GM12878 (cell line): Measurements from ENCODE around the gene OPRL1. TPM values are rescaled to one million over a fixed set of nuclear protein-coding genes. Genes with fewer than 3 reads are reported as not detected.
A peak's percentile ranks its signal among the peaks of the same experiment; 100 is the strongest.

Experiments
- ATAC-seq: fragments of 200-7000 bp; cut with Tn5 transposase; 3 replicates; pipeline ENCODE4 v1.9.1; 2020; ENCODE audit warnings: mild to moderate bottlenecking, moderate library complexity
- BruUV-seq: library from RNA; stranded (reverse); fragments of 400-500 nt; replicated peaks from 2 replicates; lab custom pipeline; 2021; lab: Mats Ljungman, UMichigan
- CTCF ChIA-PET: fragments of 300-600 bp; sonication (Branson Sonifier 250); formaldehyde crosslinking; extraction: SDS; loops from one replicate; lab custom pipeline; 2021; ENCODE audit warnings: inconsistent platforms; lab: Yijun Ruan, JAX
- POLR2A ChIA-PET: fragments of 350-600 bp; formaldehyde crosslinking; extraction: SDS; loops from one replicate; lab custom pipeline; 2021; ENCODE audit warnings: inconsistent platforms; lab: Charles Lee
- RAD21 ChIA-PET: fragments of 300-600 bp; sonication (Branson Sonifier 250); formaldehyde crosslinking; loops from one replicate; lab custom pipeline; 2023; ENCODE audit warnings: antibody characterized with exemption; ENCODE audit not compliant: unreplicated experiment; lab: Charles Lee
- SMC1A ChIA-PET: fragments of 300-600 bp; sonication (Branson Sonifier 250); formaldehyde crosslinking; loops from one replicate; lab custom pipeline; 2023; ENCODE audit not compliant: unreplicated experiment, uncharacterized antibody; lab: Charles Lee
- DNase-seq: peaks from one replicate; pipeline ENCODE4 v3.0.0-alpha.2; 2011; ENCODE audit warnings: low read depth, low spot score
- FAIRE-seq: peaks from 3 replicates; lab custom pipeline; 2011; peaks lifted over from hg19 to GRCh38; lab: Jason Lieb, UNC
- H2AFZ ChIP-seq: 2 replicates; pipeline ENCODE4 v1.6.0; 2011; ENCODE audit warnings: low read depth, low read length, control low read depth; ENCODE audit not compliant: control insufficient read depth
- H3K27ac ChIP-seq: 2 replicates; pipeline ENCODE4 v1.5.1; 2011; ENCODE audit warnings: control low read depth; ENCODE audit not compliant: control insufficient read depth, insufficient read depth
- H3K27me3 ChIP-seq, 2 experiments: replicated peaks in 1 of 2; 2 replicates each; pipeline versions ENCODE4 v1.6.0 to v1.6.1; 2011; ENCODE audit warnings: low read length in 1 of 2; ENCODE audit not compliant: control insufficient read depth in 2 of 2, insufficient read depth in 2 of 2
- H3K36me3 ChIP-seq, 2 experiments: 2 replicates each; pipeline ENCODE4 v1.5.1; 2011; ENCODE audit warnings: low read length in 1 of 2; ENCODE audit not compliant: control insufficient read depth in 2 of 2, insufficient read depth in 2 of 2
- H3K4me1 ChIP-seq: 2 replicates; pipeline ENCODE4 v1.6.1; 2011; ENCODE audit warnings: mild to moderate bottlenecking, low read length, moderate library complexity, mixed read lengths; ENCODE audit not compliant: control insufficient read depth, insufficient read depth
- H3K4me2 ChIP-seq: 2 replicates; pipeline ENCODE4 v1.6.0; 2011; ENCODE audit warnings: control low read depth; ENCODE audit not compliant: control insufficient read depth, insufficient read depth
- H3K4me3 ChIP-seq: fragments of 200-600 bp; sonication (generic); 2 replicates; pipeline ENCODE4 v1.5.1; 2016
- H3K79me2 ChIP-seq: 2 replicates; pipeline ENCODE4 v1.6.0; 2011; ENCODE audit warnings: low read length; ENCODE audit not compliant: control insufficient read depth, insufficient read depth
- H3K9ac ChIP-seq: 2 replicates; pipeline ENCODE4 v1.8.0; 2011; ENCODE audit warnings: low read length, control low read depth, mixed read lengths; ENCODE audit not compliant: control insufficient read depth, insufficient read depth
- H3K9me3 ChIP-seq: replicated peaks from 3 replicates; pipeline ENCODE4 v1.5.1; 2011; ENCODE audit warnings: mild to moderate bottlenecking, low read length; ENCODE audit not compliant: control insufficient read depth, insufficient read depth
- H4K20me1 ChIP-seq: 2 replicates; pipeline ENCODE4 v1.6.0; 2011; ENCODE audit not compliant: control insufficient read depth, insufficient read depth
- BACH1 ChIP-seq: fragments of 450-650 bp; IDR thresholded peaks from 2 replicates; pipeline ENCODE4 v1.6.1; 2017; ENCODE audit warnings: mild to moderate bottlenecking, borderline replicate concordance
- CBFB ChIP-seq: IDR thresholded peaks from 2 replicates; pipeline ENCODE4 v1.6.1; 2016; ENCODE audit warnings: antibody characterized with exemption, low read depth
- CBX3 ChIP-seq: fragments of 200-600 bp; sonication (generic); IDR thresholded peaks from 2 replicates; pipeline ENCODE4 v1.6.1; 2016; ENCODE audit warnings: low read depth, borderline replicate concordance
- EP300 ChIP-seq, 2 experiments: fragments of 150-350 bp in 1 of 2; IDR thresholded peaks; 2 replicates each; pipeline ENCODE4 v1.6.1; 2011 to 2012; ENCODE audit warnings: low read depth in 2 of 2, low read length in 2 of 2, borderline replicate concordance in 1 of 2, improper control_type of control experiment in 1 of 2, inconsistent platforms in 1 of 2; ENCODE audit not compliant: control insufficient read depth in 1 of 2
- JUNB ChIP-seq: IDR thresholded peaks from 2 replicates; pipeline ENCODE4 v1.6.1; 2016; ENCODE audit warnings: antibody characterized with exemption, mild to moderate bottlenecking
- MXI1 ChIP-seq: fragments of 150-350 bp; IDR thresholded peaks from 2 replicates; pipeline ENCODE4 v1.6.1; 2011; ENCODE audit warnings: low read depth, mild to moderate bottlenecking, inconsistent platforms, low read length, improper control_type of control experiment
- NR2C1 ChIP-seq: fragments of 450-650 bp; IDR thresholded peaks from 2 replicates; pipeline ENCODE4 v1.6.1; 2017; ENCODE audit warnings: antibody characterized with exemption, mild to moderate bottlenecking, moderate library complexity
- POLR2A ChIP-seq: IDR thresholded peaks from 2 replicates; pipeline ENCODE4 v1.6.1; 2011; ENCODE audit warnings: low read depth, mild to moderate bottlenecking, low read length
- RCOR1 ChIP-seq: conservative IDR thresholded peaks from 2 replicates; pipeline ENCODE4 v1.6.1; 2012; ENCODE audit warnings: low read depth, low read length, improper control_type of control experiment
- RELA ChIP-seq: fragments of 450-650 bp; IDR thresholded peaks from 2 replicates; pipeline ENCODE4 v1.8.0; 2014; ENCODE audit warnings: borderline replicate concordance; ENCODE audit not compliant: partially characterized antibody
- SMAD1 ChIP-seq: fragments of 450-650 bp; IDR thresholded peaks from 2 replicates; pipeline ENCODE4 v1.6.1; 2018; ENCODE audit warnings: mild to moderate bottlenecking, low read depth; ENCODE audit not compliant: partially characterized antibody
- YBX1 ChIP-seq: fragments of 450-650 bp; IDR thresholded peaks from 2 replicates; pipeline ENCODE4 v1.6.1; 2016; ENCODE audit warnings: antibody characterized with exemption
- ZBED1 ChIP-seq: IDR thresholded peaks from 2 replicates; pipeline ENCODE4 v1.6.1; 2016; ENCODE audit warnings: borderline replicate concordance
- WGBS: methylation state at CpG from one replicate; pipeline ENCODE4 v1.1.6; 2016; ENCODE audit warnings: low lambda C conversion rate; ENCODE audit not compliant: insufficient replicate concordance, insufficient coverage; ENCODE audit errors: missing lambda C conversion rate; 5-methylcytosine and 5-hydroxymethylcytosine counted together
- in situ Hi-C: fragments of 300-500 bp; cut with MboI; formaldehyde crosslinking; loops from 9 replicates; pipeline ENCODE4 v1.14.3; 2018; ENCODE audit warnings: mixed read lengths
- intact Hi-C: fragments of 100-400 bp; cut with micrococcal nuclease; formaldehyde crosslinking; loops from one replicate; pipeline ENCODE4 v1.14.2; 2022; ENCODE audit not compliant: unreplicated experiment
- polyA plus RNA-seq, 11 experiments: library from polyadenylated mRNA; depleted of rRNA in 4 of 11; unstranded in 6 of 11; stranded (reverse) in 5 of 11; fragments of >200 nt; fragmentation: Nextera tagmentation in 4 of 11; fragmentation: Illumina TruSeq in 1 of 11; extraction: Ambion mirVana in 4 of 11; extraction: Trizol in 1 of 11; gene quantifications; 1 replicate in 1 of 11; 2 replicates in 10 of 11; pipeline versions ENCODE4 v1.2.1 to v1.2.3, GENCODE V29; 2011 to 2016; ENCODE audit warnings: inconsistent platforms in 2 of 11, missing spikeins in 2 of 11, low read depth in 1 of 11
- total RNA-seq, 4 experiments: library from RNA; depleted of rRNA in 3 of 4; stranded (reverse); fragments of >200 nt in 3 of 4; fragmentation: Illumina TruSeq in 1 of 4; extraction: Trizol in 1 of 4; gene quantifications; 2 replicates each; pipeline versions ENCODE4 v1.2.1 to v1.2.3, GENCODE V29; 2013 to 2021
- TF ChIP-seq, protein P1 (sequence below): fragments of 450-650 bp; IDR thresholded peaks from 2 replicates; pipeline ENCODE4 v1.6.1; 2016; ENCODE audit warnings: mild to moderate bottlenecking
- TF ChIP-seq, protein P2 (sequence below): fragments of 150-350 bp; IDR thresholded peaks from 2 replicates; pipeline ENCODE4 v1.6.1; 2016; ENCODE audit warnings: low read depth, low read length

The OPRL1 gene
- total and polyA plus RNA-seq, 10 of the 15 experiments (the other 5 are each of a cell fraction or from before 2014, with no cell fraction given), result 0.04 to 0.41 (median 0.24) TPM; not detected in 1

DNA sequence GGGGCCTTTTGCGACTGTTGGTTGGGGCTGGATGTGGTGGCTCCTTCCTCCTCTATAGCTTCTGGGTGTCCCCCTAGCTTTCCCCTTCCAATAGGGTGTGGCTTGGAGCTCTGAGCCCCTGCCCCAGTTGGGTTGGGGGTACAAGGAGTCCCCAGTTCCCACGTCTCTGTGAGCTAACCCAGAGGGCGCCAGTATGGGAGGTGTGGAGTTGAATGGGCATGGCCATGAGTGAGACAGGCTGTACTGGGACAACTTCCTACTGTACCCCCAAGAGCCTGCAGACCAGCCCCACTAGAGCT, 42.7 kb upstream of the OPRL1 start:
- in situ Hi-C loops, result no loop called here
- peaks cover 52% of the 10 kb centered on the region for H3K4me1 ChIP-seq
- ChIA-PET RAD21 (interaction anchor here (1.1 to 7.1 kb wide), 4 partner anchors 20 to 56 kb away, joined by 3 to 92 read pairs (median 4); partner anchors contain the start of genes OPRL1, PRPF6, RGS19 and SAMD10), POLR2A (interaction anchor here (1.1 to 7.2 kb wide), 8 partner anchors 17 to 499 kb away, joined by 3 to 63 read pairs (median 4); partner anchors contain the start of genes PRPF6, PTK6 and SAMD10), SMC1A (interaction anchor here (1.1 to 6.1 kb wide), 4 partner anchors 10 to 56 kb away, joined by 3 to 52 read pairs (median 6); partner anchors contain the start of genes PRPF6 and SAMD10), CTCF (interaction anchor here (1.1 to 9.1 kb wide), 4 partner anchors 20 to 57 kb away, joined by 3 to 108 read pairs (median 35); partner anchors contain the start of genes PRPF6 and SAMD10)
- no peaks in the 10 kb centered on the region for H3K27me3 ChIP-seq
- H3K9ac ChIP-seq, result peak overlapping the region; percentile 64
- FAIRE-seq, result no peak
- ATAC-seq, result no peak
- 42% methylated on average over 3 of the region's 3 CpGs for WGBS
- H2AFZ ChIP-seq, result no peak overlapping the region
- H3K4me3 ChIP-seq, result peak overlapping the region; percentile 58; the same call in 1 of the 2 replicates
- intact Hi-C loops, result loop anchor here (2.0 kb wide), 1 partner anchor 24 kb away; no protein-coding TSS in a partner anchor
- H3K4me2 ChIP-seq, result peak overlapping the region; percentile 70
- H4K20me1 ChIP-seq, result no peaks in the 10 kb centered on the region
- no peaks in the 10 kb centered on the region for H3K9me3 ChIP-seq
- peaks cover 4% of the 10 kb centered on the region for H3K79me2 ChIP-seq
- peak overlapping the region; percentile 77 for H3K27ac ChIP-seq
- BruUV-seq, result TSS peak; percentile 87
- DNase-seq, result no peak
- peaks cover 6 to 9% of the 10 kb centered on the region in 2 experiments; a peak in 3 of 4 replicates for H3K36me3 ChIP-seq
- TF ChIP-seq MXI1 (no peak), EP300 (IDR thresholded peaks at IDR 0.05; ENCODE audit: borderline replicate concordance in 1 of 2, control insufficient read depth in 1 of 2, low read depth in 2 of 2, low read length in 2 of 2) (no peak), RELA (no peak), RCOR1 (no peak), JUNB (no peak), SMAD1 (no peak), ZBED1 (0 out of 2 replicates have a peak, but pooled peaks have one; percentile 22), YBX1 (no peak), CBFB (no peak), BACH1 (0 out of 2 replicates have a peak, but pooled peaks have one; percentile 17), NR2C1 (no peak), POLR2A (no peak), CBX3 (no peak)
- TF ChIP-seq, protein P1, sequence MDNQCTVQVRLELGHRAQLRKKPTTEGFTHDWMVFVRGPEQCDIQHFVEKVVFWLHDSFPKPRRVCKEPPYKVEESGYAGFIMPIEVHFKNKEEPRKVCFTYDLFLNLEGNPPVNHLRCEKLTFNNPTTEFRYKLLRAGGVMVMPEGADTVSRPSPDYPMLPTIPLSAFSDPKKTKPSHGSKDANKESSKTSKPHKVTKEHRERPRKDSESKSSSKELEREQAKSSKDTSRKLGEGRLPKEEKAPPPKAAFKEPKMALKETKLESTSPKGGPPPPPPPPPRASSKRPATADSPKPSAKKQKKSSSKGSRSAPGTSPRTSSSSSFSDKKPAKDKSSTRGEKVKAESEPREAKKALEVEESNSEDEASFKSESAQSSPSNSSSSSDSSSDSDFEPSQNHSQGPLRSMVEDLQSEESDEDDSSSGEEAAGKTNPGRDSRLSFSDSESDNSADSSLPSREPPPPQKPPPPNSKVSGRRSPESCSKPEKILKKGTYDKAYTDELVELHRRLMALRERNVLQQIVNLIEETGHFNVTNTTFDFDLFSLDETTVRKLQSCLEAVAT, result peak; percentile 59
- TF ChIP-seq, protein P2, sequence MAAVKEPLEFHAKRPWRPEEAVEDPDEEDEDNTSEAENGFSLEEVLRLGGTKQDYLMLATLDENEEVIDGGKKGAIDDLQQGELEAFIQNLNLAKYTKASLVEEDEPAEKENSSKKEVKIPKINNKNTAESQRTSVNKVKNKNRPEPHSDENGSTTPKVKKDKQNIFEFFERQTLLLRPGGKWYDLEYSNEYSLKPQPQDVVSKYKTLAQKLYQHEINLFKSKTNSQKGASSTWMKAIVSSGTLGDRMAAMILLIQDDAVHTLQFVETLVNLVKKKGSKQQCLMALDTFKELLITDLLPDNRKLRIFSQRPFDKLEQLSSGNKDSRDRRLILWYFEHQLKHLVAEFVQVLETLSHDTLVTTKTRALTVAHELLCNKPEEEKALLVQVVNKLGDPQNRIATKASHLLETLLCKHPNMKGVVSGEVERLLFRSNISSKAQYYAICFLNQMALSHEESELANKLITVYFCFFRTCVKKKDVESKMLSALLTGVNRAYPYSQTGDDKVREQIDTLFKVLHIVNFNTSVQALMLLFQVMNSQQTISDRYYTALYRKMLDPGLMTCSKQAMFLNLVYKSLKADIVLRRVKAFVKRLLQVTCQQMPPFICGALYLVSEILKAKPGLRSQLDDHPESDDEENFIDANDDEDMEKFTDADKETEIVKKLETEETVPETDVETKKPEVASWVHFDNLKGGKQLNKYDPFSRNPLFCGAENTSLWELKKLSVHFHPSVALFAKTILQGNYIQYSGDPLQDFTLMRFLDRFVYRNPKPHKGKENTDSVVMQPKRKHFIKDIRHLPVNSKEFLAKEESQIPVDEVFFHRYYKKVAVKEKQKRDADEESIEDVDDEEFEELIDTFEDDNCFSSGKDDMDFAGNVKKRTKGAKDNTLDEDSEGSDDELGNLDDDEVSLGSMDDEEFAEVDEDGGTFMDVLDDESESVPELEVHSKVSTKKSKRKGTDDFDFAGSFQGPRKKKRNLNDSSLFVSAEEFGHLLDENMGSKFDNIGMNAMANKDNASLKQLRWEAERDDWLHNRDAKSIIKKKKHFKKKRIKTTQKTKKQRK, result no peak
